Central memory CD8-positive, alpha-beta T cell (primary cell): ENCODE data around the gene SULF2.

Experiments
- ATAC-seq: fragments of 150-1000 bp; cut with Tn5 transposase; replicated peaks from 2 replicates; pipeline ENCODE4 v1.10.0; 2022; ENCODE audit warnings: mild to moderate bottlenecking, moderate FRiP score, moderate number of reproducible peaks; ENCODE audit not compliant: poor library complexity, severe bottlenecking; ENCODE audit errors: extremely low read depth
- DNase-seq, 2 donors: peaks; one replicate each; pipeline ENCODE4 v3.0.0; 2021; ENCODE audit warnings: low spot score in 2 of 2
- H3K27ac Mint-ChIP-seq: one replicate; pipeline ENCODE4 v1.8.0; 2022; ENCODE audit warnings: low read depth, mild to moderate bottlenecking, moderate library complexity, mixed read lengths
- H3K27me3 Mint-ChIP-seq: one replicate; pipeline ENCODE4 v1.8.0; 2022; ENCODE audit warnings: mixed read lengths
- H3K36me3 Mint-ChIP-seq: one replicate; pipeline ENCODE4 v1.8.0; 2022; ENCODE audit warnings: mild to moderate bottlenecking, moderate library complexity, mixed read lengths; ENCODE audit not compliant: insufficient read depth
- H3K4me1 Mint-ChIP-seq: one replicate; pipeline ENCODE4 v1.8.0; 2022; ENCODE audit warnings: mixed read lengths
- H3K4me3 Mint-ChIP-seq: one replicate; pipeline ENCODE4 v1.8.0; 2022; ENCODE audit warnings: mild to moderate bottlenecking, moderate library complexity, mixed read lengths
- H3K9me3 Mint-ChIP-seq: one replicate; pipeline ENCODE4 v1.8.0; 2022; ENCODE audit warnings: mixed read lengths

Gene SULF2

DNA sequence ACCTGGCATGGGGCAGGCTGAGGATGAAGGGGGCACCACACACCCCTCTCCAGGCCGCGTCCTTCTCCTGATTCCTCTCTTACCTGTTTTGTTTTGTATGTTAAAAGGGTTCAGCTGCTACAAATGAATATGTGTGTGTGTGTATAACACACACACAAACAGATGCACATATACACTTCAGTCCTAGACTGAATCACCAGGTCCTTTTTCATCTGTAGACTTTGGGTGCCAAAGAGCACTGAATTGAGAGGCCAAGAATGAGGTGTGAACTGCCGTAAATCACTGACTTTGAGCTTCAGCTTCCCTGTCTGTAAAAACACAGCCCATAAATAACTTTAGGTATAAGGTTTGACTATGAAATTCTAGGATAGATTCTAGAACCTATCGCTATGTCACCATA, 40.5 kb downstream of the SULF2 start:
- peaks cover 3% of the 10 kb centered on the region for H3K36me3 Mint-ChIP-seq
- no peak overlapping the region for H3K4me3 Mint-ChIP-seq
- H3K9me3 Mint-ChIP-seq = no peaks in the 10 kb centered on the region
- ATAC-seq = no peak
- no peak for DNase-seq
- no peak overlapping the region for H3K27ac Mint-ChIP-seq
- H3K27me3 Mint-ChIP-seq = peaks cover 64% of the 10 kb centered on the region
- H3K4me1 Mint-ChIP-seq = peaks cover 6% of the 10 kb centered on the region

DNA sequence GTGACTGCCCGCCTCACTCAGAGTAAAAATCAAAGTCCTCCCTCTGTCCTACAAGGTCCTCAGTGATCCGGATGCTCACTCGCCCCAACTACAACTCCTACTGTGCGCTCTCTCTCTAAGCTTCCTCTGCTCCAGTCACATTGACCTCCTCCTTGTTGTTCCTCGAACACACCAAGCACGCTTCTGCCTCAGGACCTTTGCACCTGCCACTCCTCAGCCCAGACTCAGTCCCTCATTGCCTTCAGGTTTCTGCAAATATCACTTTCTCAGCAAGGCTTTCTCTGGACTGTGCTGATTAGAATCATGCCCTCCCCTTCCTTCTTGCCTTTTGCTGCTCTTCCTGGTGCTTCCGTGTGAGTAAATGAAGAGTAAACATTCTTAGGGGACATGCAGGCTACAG, 41.6 kb downstream of the SULF2 start:
- no peak for ATAC-seq
- Mint-ChIP-seq H3K4me1 (peaks cover 2% of the 10 kb centered on the region), H3K27ac (no peak overlapping the region), H3K4me3 (no peak overlapping the region), H3K36me3 (peaks cover 3% of the 10 kb centered on the region), H3K27me3 (peaks cover 62% of the 10 kb centered on the region), H3K9me3 (no peaks in the 10 kb centered on the region)
- DNase-seq = no peak

DNA sequence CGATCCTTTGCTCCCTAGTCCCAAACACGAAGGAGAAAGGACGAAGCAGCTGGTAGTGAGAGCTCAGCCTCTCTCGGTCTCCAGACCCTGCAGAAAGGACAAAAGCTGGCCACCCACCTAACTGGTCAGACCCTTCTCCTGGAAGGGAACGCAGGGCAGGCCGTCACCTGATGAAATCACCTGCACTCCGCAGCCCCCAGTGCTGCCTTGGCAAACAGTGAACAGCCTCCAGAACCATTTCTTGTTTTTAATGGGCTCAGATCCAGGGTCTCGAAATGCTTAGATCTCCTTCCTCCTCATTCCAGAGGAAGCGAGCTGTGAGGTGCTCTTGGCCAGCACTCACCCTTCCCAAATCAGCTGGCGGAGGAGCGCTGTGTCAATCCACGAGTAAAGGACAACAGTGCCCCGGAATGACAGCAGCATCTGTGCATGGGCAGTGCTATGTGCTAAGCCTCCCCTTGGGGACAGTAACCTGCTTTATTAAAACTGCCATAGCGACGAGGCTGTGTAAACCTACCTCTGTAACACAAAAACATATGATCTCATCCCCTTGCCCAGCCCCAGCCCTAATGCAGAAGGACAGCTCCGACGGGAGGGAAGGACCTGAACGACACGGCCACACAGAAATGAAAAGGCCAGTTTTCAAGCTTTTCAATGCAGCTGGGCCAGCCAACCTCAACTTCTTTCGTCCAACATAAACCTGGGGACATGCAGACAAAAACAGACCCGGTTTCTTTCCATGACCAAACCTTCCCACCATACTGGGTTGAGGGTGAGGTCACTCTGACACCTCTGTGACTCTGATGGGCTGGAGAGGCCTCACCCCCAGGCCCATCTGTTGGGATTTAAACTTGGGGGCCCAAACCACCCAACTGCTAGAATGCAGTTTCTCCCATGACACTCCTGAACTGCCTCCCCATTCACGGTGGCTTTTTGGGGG, 43.3 kb downstream of the SULF2 start:
- ATAC-seq (no peak), DNase-seq (no peak)
- H3K27me3 Mint-ChIP-seq = peaks cover 48% of the 10 kb centered on the region
- no peak overlapping the region for H3K27ac Mint-ChIP-seq
- no peaks in the 10 kb centered on the region for H3K4me1 Mint-ChIP-seq
- H3K36me3 Mint-ChIP-seq = peaks cover 1% of the 10 kb centered on the region
- H3K9me3 Mint-ChIP-seq = no peaks in the 10 kb centered on the region
- H3K4me3 Mint-ChIP-seq = no peak overlapping the region

DNA sequence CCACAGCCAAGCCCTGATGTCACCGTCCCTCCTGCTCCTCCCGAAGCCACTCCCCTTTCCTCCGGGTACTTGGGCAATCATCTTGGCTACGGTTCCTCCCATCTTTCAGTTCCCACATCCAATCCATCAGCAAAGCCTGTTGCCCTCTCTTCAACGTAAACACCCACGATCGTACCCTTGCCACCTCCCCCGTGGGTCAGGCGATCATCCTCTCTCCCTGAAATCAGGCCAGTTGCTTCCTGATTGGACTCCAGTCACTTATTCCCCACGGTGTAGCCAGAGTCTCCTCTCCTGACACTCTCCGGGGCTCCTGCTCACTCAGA, 44.5 kb downstream of the SULF2 start:
- Mint-ChIP-seq H3K4me1 (no peaks in the 10 kb centered on the region), H3K27me3 (peaks cover 48% of the 10 kb centered on the region), H3K27ac (no peak overlapping the region), H3K9me3 (no peaks in the 10 kb centered on the region), H3K36me3 (peaks cover 1% of the 10 kb centered on the region), H3K4me3 (no peak overlapping the region)
- DNase-seq = no peak
- no peak for ATAC-seq

DNA sequence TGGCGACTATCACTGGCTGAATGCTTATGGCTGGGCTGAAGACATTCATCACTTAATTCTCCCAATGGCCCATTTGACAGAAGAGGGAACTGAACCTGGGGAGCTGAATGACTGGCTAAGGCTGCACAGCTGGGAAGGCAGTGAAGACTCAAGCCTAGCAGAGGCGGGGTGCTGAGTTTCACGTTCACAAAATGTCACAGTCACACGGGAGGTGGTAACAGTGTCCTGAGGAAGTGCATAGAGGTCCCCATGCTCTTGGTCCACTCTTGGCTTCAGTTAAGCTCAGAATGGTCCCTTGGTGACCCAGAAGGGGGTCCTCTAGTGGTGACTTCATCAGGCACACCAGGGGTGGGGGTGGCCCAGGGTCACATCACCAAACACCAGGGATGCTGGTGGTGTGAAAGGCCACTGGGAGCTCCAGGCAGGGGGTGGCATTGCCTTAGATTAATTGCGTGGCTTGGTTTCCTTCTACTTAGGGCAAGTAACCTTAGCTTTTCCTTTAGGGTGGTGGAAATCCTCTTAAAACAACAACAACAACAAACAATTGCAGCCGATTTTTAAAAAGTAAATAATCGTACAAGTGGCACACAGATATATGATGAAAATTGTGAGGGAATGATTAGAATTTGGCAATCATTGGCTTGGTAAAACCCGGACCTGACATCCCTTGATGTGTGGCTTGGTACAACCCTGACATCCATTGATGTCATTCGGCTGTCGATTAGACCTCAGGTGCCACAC, 45.0 kb downstream of the SULF2 start:
- DNase-seq (no peak), ATAC-seq (no peak)
- Mint-ChIP-seq H3K36me3 (peaks cover 1% of the 10 kb centered on the region), H3K4me1 (no peaks in the 10 kb centered on the region), H3K9me3 (no peaks in the 10 kb centered on the region), H3K27ac (no peak overlapping the region), H3K4me3 (no peak overlapping the region), H3K27me3 (peaks cover 48% of the 10 kb centered on the region)

DNA sequence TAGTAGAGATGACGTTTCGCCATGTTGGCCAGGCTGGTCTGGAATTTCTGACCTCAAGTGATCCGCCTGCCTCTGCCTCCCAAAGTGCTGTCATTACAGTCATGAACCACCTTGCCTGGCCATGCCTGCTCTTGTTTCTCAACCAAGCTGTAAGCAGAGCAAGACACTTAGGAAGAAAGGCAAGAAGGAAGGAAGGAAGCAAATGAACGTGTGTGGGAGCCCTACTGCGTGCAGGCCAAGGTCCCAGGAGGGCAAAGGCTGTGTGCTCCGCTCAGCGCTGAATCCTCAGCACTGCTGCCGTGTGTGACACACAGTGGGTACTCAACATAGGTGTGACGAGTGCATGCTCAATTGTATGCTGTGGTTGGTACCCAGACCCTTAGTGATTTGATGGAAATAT, 47.4 kb downstream of the SULF2 start:
- Mint-ChIP-seq H3K9me3 (no peaks in the 10 kb centered on the region), H3K36me3 (peaks cover 1% of the 10 kb centered on the region), H3K27ac (no peak overlapping the region), H3K4me3 (no peak overlapping the region), H3K27me3 (peaks cover 36% of the 10 kb centered on the region), H3K4me1 (no peaks in the 10 kb centered on the region)
- DNase-seq = no peak
- no peak for ATAC-seq

DNA sequence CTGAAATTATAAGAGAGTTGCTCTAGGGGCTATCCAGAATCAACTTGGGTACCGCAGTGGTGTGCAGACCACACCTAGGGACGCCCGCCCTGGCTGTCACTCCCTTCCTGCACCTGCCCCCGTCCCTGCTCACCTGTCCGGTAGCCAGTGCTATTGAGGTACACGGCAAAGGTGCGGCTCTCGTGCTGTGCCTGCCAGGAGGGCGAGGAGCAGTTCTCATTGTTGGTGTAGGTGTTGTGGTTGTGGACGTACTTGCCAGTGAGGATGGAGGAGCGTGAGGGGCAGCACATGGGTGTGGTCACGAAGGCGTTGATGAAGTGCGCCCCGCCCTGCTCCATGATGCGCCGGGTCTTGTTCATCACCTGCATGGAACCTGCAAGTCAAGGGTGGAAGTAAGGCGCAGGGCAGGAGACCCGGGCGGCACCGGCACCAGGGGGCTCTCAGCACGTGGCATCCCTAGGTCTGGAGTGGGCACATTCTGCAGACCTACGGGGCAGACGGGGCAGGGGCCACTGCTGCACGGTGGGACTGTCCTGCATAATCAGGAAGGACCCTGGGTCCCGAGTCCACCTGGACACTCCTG, 48.6 kb downstream of the SULF2 start:
- Mint-ChIP-seq H3K9me3 (no peaks in the 10 kb centered on the region), H3K27me3 (peaks cover 27% of the 10 kb centered on the region), H3K27ac (no peak overlapping the region), H3K36me3 (peaks cover 1% of the 10 kb centered on the region), H3K4me1 (no peaks in the 10 kb centered on the region), H3K4me3 (no peak overlapping the region)
- ATAC-seq (no peak), DNase-seq (no peak)

DNA sequence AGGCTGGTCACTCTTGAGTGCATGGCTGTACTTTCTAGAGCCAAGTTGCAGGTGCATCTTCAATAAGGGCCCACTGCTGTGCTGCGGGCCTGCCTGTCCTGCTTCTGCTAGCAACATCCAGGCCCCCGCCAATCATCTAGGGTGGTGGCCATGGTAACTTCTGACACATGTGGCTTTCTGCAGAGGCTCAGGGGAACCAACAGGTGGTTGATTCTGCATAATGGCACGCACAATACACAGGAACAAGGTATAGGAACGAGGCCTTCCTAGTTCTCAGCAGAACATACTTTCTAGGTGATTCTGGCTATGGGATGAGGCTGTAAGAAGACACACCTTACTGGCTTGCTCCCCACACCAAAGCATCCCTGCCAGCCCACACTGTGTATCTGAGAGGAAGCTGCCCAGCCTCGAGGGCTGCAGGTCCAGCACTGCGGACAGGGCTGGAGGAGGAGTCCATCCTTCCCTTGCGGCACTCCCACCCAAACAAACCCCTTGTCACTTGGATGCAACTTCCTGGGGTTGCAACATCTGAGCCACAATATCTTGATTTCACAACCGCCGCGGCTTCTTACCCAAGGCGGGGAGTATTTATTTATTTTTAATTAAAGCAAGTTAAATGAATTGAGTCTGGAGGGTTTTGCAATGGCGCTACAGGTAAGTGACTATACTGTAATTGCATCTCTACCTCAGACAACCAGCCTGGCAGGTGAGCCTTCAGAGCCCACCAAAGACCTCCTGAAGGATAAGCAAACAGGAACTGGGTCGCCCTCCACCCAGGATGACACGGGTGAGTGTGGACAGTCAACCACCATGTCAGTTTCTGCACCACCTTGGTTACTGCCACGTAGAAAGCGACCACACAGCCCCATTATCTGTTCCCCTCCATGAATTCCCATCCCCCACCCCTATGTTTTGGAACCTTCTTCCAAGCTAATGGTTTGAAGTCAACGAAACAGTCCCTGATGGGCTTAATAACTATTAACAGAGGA, 49.6 kb downstream of the SULF2 start:
- no peak for ATAC-seq
- H3K4me3 Mint-ChIP-seq = no peak overlapping the region
- H3K36me3 Mint-ChIP-seq = peaks cover 3% of the 10 kb centered on the region

DNA sequence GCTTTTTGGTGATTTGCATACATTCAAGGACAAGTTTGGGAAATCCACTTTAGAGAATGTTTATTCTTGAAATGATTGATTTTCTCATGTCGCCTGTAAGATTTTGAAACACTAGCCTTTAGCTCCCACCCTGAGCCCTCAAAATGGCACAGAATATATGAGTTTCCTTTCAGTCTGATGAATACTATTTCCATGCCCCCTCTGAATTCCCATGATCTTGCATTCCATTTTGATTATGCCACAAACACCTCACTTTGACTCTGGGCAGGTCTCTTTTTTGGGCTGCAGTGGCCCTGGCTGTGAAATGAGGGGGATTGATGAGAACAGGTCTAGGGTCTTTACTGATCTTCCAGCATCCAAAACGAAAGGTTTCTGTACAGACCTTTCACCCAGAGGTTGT, 50.4 kb downstream of the SULF2 start:
- no peak for ATAC-seq
- Mint-ChIP-seq H3K27me3 (peaks cover 9% of the 10 kb centered on the region), H3K4me3 (no peak overlapping the region), H3K4me1 (no peaks in the 10 kb centered on the region), H3K36me3 (peaks cover 3% of the 10 kb centered on the region), H3K27ac (no peak overlapping the region), H3K9me3 (no peaks in the 10 kb centered on the region)
- no peak for DNase-seq

More for the DNA sequence above, 49.6 kb downstream of the SULF2 start:
- H3K9me3 Mint-ChIP-seq = no peaks in the 10 kb centered on the region
- peaks cover 18% of the 10 kb centered on the region for H3K27me3 Mint-ChIP-seq
- DNase-seq = no peak
- H3K27ac Mint-ChIP-seq = no peak overlapping the region
- H3K4me1 Mint-ChIP-seq = no peaks in the 10 kb centered on the region

DNA sequence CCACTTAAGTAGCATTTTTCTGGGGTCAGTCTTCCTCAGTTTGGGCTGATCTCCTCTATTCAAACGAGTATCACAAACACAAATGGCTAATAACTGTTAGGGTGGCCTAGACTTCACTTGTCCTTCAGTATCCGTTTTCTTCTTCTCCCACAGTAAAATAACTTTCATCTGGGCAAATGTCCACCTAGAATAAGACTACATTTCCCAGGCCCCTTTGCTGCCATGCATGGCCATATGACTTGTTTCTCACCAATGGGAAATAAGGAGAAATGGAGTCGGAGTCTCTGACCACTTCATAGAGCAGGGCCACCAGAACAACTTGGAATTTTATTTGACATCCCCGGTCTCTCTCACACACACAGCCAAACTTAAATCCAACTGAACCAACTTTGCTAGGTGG, 51.4 kb downstream of the SULF2 start:
- no peak for ATAC-seq
- Mint-ChIP-seq H3K27ac (no peak overlapping the region), H3K4me3 (no peak overlapping the region), H3K9me3 (no peaks in the 10 kb centered on the region), H3K27me3 (no peaks in the 10 kb centered on the region), H3K36me3 (peaks cover 3% of the 10 kb centered on the region), H3K4me1 (no peaks in the 10 kb centered on the region)
- DNase-seq = no peak

DNA sequence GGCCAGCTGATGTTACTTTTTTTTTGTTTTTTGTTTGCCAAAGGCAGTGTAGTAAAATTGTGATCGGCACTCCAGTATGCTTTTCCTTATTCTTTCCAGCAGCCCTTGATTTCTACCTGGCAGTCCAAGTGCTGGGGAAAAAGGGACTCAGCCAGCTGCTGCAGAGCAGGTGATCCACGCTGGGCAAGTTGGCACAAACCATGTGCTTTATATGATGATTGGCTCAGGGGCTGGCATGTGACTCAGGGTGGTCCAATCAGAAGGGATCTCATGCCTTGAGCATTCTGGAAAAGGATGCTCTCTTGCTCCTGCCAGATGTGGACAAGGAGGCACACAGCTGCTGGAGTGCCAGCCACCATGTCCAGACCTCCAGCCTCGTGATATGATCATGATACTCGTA, 54.5 kb downstream of the SULF2 start:
- H3K36me3 Mint-ChIP-seq = peaks cover 8% of the 10 kb centered on the region
- no peak for ATAC-seq
- peaks cover 18% of the 10 kb centered on the region for H3K4me1 Mint-ChIP-seq
- H3K9me3 Mint-ChIP-seq = no peaks in the 10 kb centered on the region
- no peak overlapping the region for H3K4me3 Mint-ChIP-seq
- no peaks in the 10 kb centered on the region for H3K27me3 Mint-ChIP-seq
- no peak for DNase-seq
- no peak overlapping the region for H3K27ac Mint-ChIP-seq

DNA sequence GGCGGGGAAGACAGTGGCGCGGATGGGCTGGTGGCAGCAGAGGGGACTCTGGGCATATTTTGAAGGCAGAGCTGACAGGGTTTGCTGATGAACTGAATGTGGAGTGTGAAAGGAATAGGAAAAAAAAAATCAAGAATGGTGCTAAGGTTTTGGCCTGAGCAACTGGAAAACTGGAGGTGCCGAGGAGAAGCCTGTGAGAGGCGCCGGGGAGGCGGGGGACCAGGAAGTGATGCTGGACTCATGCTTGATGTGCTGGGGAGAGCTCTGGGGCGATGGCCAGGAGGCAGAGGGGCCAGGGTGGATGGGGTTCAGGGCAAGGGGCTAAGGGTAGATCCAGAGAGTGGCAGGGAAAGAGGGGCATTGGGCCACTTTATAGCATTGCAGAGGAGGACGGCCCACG, 55.8 kb downstream of the SULF2 start:
- peaks cover 18% of the 10 kb centered on the region for H3K4me1 Mint-ChIP-seq
- H3K4me3 Mint-ChIP-seq = no peak overlapping the region
- H3K27ac Mint-ChIP-seq = peak overlapping the region; percentile 72
- H3K36me3 Mint-ChIP-seq = peaks cover 8% of the 10 kb centered on the region
- DNase-seq (no peak), ATAC-seq (no peak)
- H3K9me3 Mint-ChIP-seq = no peaks in the 10 kb centered on the region
- no peaks in the 10 kb centered on the region for H3K27me3 Mint-ChIP-seq
